H1 (cell line): Measurements from ENCODE around the gene APOL3. TPM values are rescaled to one million over a fixed set of nuclear protein-coding genes. Genes with fewer than 3 reads are reported as not detected.

Experiments used
- RBBP5 ChIP-seq: IDR thresholded peaks from 2 replicates; pipeline ENCODE4 v1.7.1; 2012; ENCODE audit warnings: low read depth, mild to moderate bottlenecking, inconsistent platforms, low read length, moderate library complexity, borderline replicate concordance
- polyA plus RNA-seq, 7 experiments: library from polyadenylated mRNA; depleted of rRNA in 3 of 7; stranded (reverse) in 5 of 7; unstranded in 2 of 7; fragments of >200 nt in 5 of 7; fragments of 200-250 nt in 2 of 7; gene quantifications; 1 replicate in 5 of 7; 2 replicates in 1 of 7; 4 replicates in 1 of 7; pipeline versions ENCODE4 v1.2.1 to v1.2.3, GENCODE V29; 2011 to 2013; ENCODE audit warnings: missing spikeins in 2 of 7, mixed read lengths in 2 of 7
- total RNA-seq: library from RNA; stranded (reverse); fragmentation: NEBNext Ultra II Directional; extraction: Animal tissue kit (Norgen Biotek cat#: 25700); gene quantifications from 2 replicates; pipeline ENCODE4 v1.2.1, GENCODE V29; 2021

Gene APOL3
- total and polyA plus RNA-seq, 2 of the 8 experiments (the other 6 are each of a cell fraction or from before 2014, with no cell fraction given) = 0.12 TPM; not detected in 1

GRCh38 chr22:36113121-36113520, 47.4 kb downstream of the APOL3 start (continued):
- no peak for TF ChIP-seq RBBP5
- TF ChIP-seq, all 59 proteins: peak for 0
